IPS DF 6.9 (cell line): ENCODE measurements around the gene TCF3.

Experiments
- DNase-seq: peaks from one replicate; pipeline ENCODE4 v3.0.0-alpha.2; 2013; ENCODE audit warnings: low read depth, low spot score
- H3K27ac ChIP-seq: one replicate; pipeline ENCODE4 v1.5.1; 2013; ENCODE audit warnings: low read length, control low read depth
- H3K27me3 ChIP-seq: 2 replicates; pipeline ENCODE4 v1.6.1; 2013; ENCODE audit warnings: mild to moderate bottlenecking, low read length; ENCODE audit not compliant: control insufficient read depth, insufficient read depth
- H3K36me3 ChIP-seq: 2 replicates; pipeline ENCODE4 v1.6.1; 2013; ENCODE audit warnings: low read length; ENCODE audit not compliant: control insufficient read depth, insufficient read depth
- H3K4me1 ChIP-seq: 2 replicates; pipeline ENCODE4 v1.6.1; 2013; ENCODE audit warnings: low read length; ENCODE audit not compliant: control insufficient read depth, insufficient read depth
- H3K4me3 ChIP-seq: 2 replicates; pipeline ENCODE4 v1.5.1; 2013; ENCODE audit warnings: mild to moderate bottlenecking, low read length
- H3K9me3 ChIP-seq: 2 replicates; pipeline ENCODE4 v1.6.1; 2013; ENCODE audit warnings: low read length, inconsistent platforms; ENCODE audit not compliant: control insufficient read depth, insufficient read depth
- WGBS: extraction: QIAGEN DNeasy Blood & Tissue Kit; methylation state at CpG from one replicate; pipeline ENCODE4 v1.1.7; 2013; ENCODE audit warnings: mixed read lengths, missing lambda C conversion rate; ENCODE audit not compliant: insufficient read length, insufficient coverage; 5-methylcytosine and 5-hydroxymethylcytosine counted together

The TCF3 gene

GRCh38 chr19:1618157-1619093, 34.0 kb downstream of the TCF3 start:
- WGBS = no CpG with 5 or more reads among the region's 24 CpGs
- Histone ChIP-seq H3K9me3 (no peaks in the 10 kb centered on the region), H3K36me3 (peaks cover 75% of the 10 kb centered on the region), H3K27ac (no peak overlapping the region), H3K4me3 (no peak overlapping the region), H3K27me3 (no peaks in the 10 kb centered on the region), H3K4me1 (no peaks in the 10 kb centered on the region; the same call in 1 of the 2 replicates)
- DNase-seq = peak; percentile 39

DNA sequence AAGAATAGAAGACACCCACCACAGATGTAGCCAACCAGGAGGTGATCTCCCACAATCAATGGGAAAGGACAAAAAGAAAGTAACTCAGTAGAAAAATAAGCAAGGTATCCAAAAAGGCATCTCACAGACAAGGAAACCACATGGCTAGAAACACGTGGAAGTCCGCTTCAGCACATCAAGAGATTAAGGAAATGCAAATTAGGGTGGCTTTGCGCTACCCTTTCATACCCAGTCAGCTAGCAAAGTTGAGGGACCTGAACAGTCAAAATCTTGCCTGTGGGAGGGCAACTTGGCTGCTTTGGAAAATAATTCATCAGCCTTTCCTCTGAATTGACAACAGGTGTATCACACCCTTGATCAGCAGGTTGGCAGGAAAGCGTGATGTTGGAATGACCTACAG, 35.5 kb downstream of the TCF3 start:
- Histone ChIP-seq H3K4me1 (no peaks in the 10 kb centered on the region; the same call in 1 of the 2 replicates), H3K36me3 (peaks cover 78% of the 10 kb centered on the region), H3K27me3 (no peaks in the 10 kb centered on the region), H3K27ac (no peak overlapping the region), H3K9me3 (no peaks in the 10 kb centered on the region), H3K4me3 (no peak overlapping the region)
- WGBS = no CpG with 5 or more reads among the region's 4 CpGs
- DNase-seq = no peak

DNA sequence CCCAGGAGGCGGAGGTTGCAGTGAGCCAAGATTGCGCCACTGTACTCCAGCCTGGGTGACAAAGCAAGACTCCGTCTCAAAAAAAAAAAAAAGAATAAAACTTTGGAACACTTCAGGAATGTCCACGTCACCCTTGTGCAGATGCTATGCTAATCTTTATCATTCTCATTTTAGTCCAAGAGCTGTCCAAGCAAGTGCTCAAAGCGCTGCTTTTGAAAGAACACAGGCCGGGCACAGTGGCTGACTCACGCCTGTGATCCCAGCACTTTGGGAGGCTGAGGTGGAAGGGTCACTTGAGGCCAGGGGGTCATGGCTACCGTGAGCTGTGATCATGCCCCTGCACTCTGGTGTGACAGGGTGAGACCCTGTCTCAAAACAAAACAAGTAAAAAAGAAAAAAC, 36.0 kb downstream of the TCF3 start:
- peaks cover 76% of the 10 kb centered on the region for H3K36me3 ChIP-seq
- no peak overlapping the region for H3K27ac ChIP-seq
- no peaks in the 10 kb centered on the region for H3K9me3 ChIP-seq
- DNase-seq = no peak
- H3K4me1 ChIP-seq = no peaks in the 10 kb centered on the region; the same call in 1 of the 2 replicates
- H3K27me3 ChIP-seq = no peaks in the 10 kb centered on the region
- H3K4me3 ChIP-seq = no peak overlapping the region
- WGBS = no CpG with 5 or more reads among the region's 8 CpGs

DNA sequence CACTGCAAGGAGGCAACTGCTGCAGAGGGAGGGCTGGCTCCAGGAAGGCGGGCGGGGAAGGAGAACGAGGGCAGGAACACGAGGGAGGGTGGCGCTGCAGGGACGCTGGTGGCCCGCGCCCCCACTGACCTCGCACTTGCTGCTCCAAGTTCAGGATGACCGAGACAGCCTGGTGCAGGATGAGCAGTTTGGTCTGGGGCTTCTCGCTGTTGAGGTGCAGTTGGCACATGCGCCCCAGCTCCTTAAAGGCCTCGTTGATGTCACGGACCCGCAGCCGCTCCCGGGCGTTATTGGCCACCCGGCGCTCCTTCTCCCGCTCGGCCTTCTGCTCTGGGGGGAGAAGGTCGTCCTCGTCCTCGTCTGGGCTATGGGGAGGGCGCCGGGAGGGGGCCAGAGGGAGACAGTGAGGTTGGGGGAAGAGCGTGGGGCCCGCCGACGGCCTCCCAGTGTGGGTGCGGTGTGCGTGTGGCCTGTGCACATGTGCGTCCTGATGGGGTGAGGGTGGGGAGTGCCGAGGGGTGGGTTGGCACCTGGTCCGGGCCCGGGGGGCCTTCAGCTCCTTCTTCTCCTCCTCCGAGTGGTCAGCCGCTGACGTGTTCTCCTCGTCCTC, 37.2 kb downstream of the TCF3 start:
- Histone ChIP-seq H3K27ac (no peak overlapping the region), H3K4me1 (no peaks in the 10 kb centered on the region; the same call in 1 of the 2 replicates), H3K36me3 (peaks cover 73% of the 10 kb centered on the region), H3K4me3 (no peak overlapping the region), H3K27me3 (no peaks in the 10 kb centered on the region), H3K9me3 (no peaks in the 10 kb centered on the region)
- WGBS = no CpG with 5 or more reads among the region's 41 CpGs
- DNase-seq = no peak

DNA sequence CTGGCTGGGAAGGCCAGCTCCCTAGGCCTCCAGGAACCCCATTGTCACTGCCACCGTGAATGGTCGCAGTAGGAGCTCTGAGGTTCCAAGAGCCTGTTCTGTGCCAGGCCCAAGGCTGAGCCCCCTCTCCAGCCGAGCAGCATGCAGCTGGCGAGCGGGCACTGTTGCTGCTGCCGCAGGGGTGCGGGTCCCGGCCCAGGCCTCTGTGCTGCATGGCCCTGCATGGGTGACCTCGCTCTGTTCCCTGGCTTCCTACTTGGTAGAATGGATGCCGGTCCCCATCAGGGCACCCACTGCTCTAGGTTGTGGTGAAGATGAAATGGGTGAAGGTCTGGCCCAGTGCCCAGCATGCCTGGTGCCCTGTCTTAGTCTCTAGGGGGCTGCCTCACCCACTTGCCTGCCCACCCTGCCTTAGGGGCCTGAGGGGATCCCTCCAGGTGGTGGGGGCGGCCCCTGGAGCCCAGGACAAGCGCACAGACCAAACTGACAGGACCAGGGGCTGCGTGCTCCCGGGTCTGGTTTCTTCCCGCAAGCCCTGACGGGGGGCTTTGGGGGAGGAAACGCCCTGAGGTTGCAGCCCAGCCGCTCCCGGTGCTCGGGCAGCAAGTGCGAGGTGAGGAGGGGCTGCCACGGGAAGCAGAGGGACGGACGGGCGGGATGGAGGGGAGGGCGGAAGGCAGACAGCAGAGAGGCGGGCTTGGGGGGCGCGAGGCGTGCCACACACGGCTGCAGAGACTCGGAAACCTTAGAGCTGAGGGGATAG, 38.4 kb downstream of the TCF3 start:
- H3K27ac ChIP-seq = no peak overlapping the region
- DNase-seq = no peak
- H3K4me3 ChIP-seq = no peak overlapping the region
- no peaks in the 10 kb centered on the region for H3K27me3 ChIP-seq
- no peaks in the 10 kb centered on the region; the same call in 1 of the 2 replicates for H3K4me1 ChIP-seq
- no peaks in the 10 kb centered on the region for H3K9me3 ChIP-seq
- peaks cover 71% of the 10 kb centered on the region for H3K36me3 ChIP-seq
- no CpG with 5 or more reads among the region's 32 CpGs for whole genome bisulfite sequencing

GRCh38 chr19:1613146-1613545, 39.3 kb downstream of the TCF3 start:
- no peaks in the 10 kb centered on the region for H3K9me3 ChIP-seq
- no peaks in the 10 kb centered on the region; the same call in 1 of the 2 replicates for H3K4me1 ChIP-seq
- no peak overlapping the region for H3K4me3 ChIP-seq
- no peak overlapping the region for H3K27ac ChIP-seq
- peaks cover 66% of the 10 kb centered on the region for H3K36me3 ChIP-seq
- WGBS = no CpG with 5 or more reads among the region's 9 CpGs
- DNase-seq = no peak
- no peaks in the 10 kb centered on the region for H3K27me3 ChIP-seq

DNA sequence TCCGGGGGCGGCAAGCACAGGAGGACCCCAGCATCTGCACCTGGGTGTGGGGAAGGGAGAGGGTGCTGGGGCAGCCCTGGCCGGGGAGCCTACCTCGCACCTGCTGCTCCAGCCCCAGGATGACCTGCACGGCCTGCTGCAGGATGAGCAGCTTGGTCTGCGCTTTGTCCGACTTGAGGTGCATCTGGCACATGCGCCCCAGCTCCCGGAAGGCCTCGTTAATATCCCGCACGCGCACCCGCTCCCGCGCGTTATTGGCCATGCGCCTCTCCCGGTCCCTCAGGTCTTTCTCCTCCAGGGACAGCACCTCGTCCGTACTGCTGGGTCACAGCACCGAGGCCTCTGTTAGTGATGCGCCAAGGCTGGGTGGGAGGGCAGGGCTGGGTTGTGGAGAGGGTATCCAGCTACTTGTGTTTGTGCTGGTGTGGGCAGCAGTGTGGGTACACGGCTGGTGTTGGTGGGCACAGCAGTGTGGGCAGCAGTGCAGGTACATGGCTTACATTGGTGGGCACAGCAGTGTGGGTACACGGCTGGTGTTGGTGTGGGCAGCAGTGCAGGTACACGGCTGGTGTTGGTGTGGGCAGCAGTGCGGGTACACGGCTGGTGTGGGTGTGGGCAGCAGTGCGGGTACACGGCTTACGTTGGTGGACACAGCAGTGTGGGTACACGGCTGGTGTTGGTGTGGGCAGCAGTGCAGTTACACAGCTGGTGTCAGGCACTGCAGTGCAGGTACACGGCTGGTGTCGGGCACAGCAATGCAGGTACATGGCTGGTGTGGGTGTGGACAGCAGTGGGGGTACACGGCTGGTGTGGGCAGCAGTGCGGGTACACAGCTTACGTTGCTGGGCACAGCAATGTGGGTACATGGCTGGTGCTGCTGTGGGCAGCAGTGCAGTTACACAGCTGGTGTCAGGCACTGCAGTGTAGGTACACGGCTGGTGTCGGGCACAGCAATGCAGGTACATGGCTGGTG, 40.0 kb downstream of the TCF3 start:
- WGBS = no CpG with 5 or more reads among the region's 39 CpGs
- Histone ChIP-seq H3K27ac (no peak overlapping the region), H3K9me3 (no peaks in the 10 kb centered on the region), H3K4me3 (no peak overlapping the region), H3K27me3 (no peaks in the 10 kb centered on the region), H3K4me1 (no peaks in the 10 kb centered on the region; the same call in 1 of the 2 replicates), H3K36me3 (peaks cover 62% of the 10 kb centered on the region)
- no peak for DNase-seq

DNA sequence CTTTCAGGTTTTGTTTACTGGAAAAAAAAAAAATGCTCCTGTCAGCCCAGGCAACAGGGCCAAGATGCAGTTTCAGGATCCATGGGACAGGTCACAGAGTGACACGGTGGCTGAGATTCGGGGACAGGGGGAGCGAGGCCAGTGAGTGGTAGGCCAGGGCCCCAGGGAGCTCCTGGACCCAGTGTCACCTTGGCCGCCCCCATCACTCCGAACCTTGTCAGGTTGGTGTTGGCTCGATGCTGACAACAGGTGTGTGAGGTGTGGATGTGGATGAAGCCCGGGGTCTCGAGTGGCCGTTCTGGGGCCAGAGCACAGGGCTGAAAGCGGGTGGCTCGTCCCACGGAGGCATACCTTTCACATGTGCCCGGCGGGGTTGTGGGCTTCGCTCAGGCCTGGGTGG, 41.1 kb downstream of the TCF3 start:
- Histone ChIP-seq H3K4me1 (no peaks in the 10 kb centered on the region; the same call in 1 of the 2 replicates), H3K4me3 (no peak overlapping the region), H3K27me3 (no peaks in the 10 kb centered on the region), H3K27ac (no peak overlapping the region), H3K9me3 (no peaks in the 10 kb centered on the region), H3K36me3 (peaks cover 54% of the 10 kb centered on the region)
- no peak for DNase-seq
- no CpG with 5 or more reads among the region's 15 CpGs for WGBS

- Histone ChIP-seq H3K4me1 (no peaks in the 10 kb centered on the region; the same call in 1 of the 2 replicates), H3K4me3 (no peak overlapping the region), H3K9me3 (no peaks in the 10 kb centered on the region), H3K36me3 (peaks cover 50% of the 10 kb centered on the region), H3K27me3 (no peaks in the 10 kb centered on the region), H3K27ac (no peak overlapping the region)
- no peak for DNase-seq
- no CpG with 5 or more reads among the region's 11 CpGs for WGBS
Observed at GRCh38 chr19:1610579-1610978, 41.8 kb downstream of the TCF3 start.
